K562 (cell line): ENCODE data around the gene SLC29A4. TPM values are rescaled to one million over a fixed set of nuclear protein-coding genes. Genes with fewer than 3 reads are reported as not detected.
A peak's percentile ranks its signal among the peaks of the same experiment; 100 is the strongest.

Experiments
- ATAC-seq: fragments of 200-7000 bp; cut with Tn5 transposase; 3 replicates; pipeline ENCODE4 v1.9.1; 2020; ENCODE audit warnings: moderate library complexity
- BruUV-seq: library from RNA; stranded (reverse); fragments of 400-500 nt; replicated peaks from 2 replicates; lab custom pipeline; 2021; lab: Mats Ljungman, UMichigan
- CTCF ChIA-PET: fragments of 300-600 bp; formaldehyde crosslinking; extraction: SDS; loops from one replicate; lab custom pipeline; 2021; ENCODE audit warnings: low intra/inter-chr PET ratio; lab: Yijun Ruan, JAX
- POLR2A ChIA-PET: fragments of 300-600, 350-650 bp; sonication (Branson Sonifier 250); formaldehyde crosslinking; extraction: SDS; loops from one replicate; lab custom pipeline; 2021; ENCODE audit warnings: antibody characterized with exemption, inconsistent platforms; lab: Yijun Ruan, JAX
- DNase-seq, 4 experiments: peaks; one replicate each; pipeline versions ENCODE4 v3.0.0 to v3.0.0-alpha.2; 2011 to 2018; ENCODE audit warnings: low spot score in 3 of 4, mixed read lengths in 3 of 4; ENCODE audit errors: extremely low read depth in 1 of 4
- FAIRE-seq: peaks from 2 replicates; lab custom pipeline; 2011; peaks lifted over from hg19 to GRCh38; lab: Jason Lieb, UNC
- H2AFZ ChIP-seq: 2 replicates; pipeline ENCODE4 v1.6.0; 2011; ENCODE audit warnings: low read depth, low read length, control low read depth, inconsistent platforms
- H3K27ac ChIP-seq: fragments of 200-600 bp; 3 replicates; pipeline ENCODE4 v1.8.0; 2011; ENCODE audit warnings: low read depth, mild to moderate bottlenecking, control low read depth, inconsistent platforms, low read length, moderate library complexity, mixed read lengths; ENCODE audit errors: extremely low read depth
- H3K27me3 ChIP-seq, 2 experiments: fragments of 300-600 bp in 1 of 2; 2 replicates in 1 of 2; 3 replicates in 1 of 2; pipeline versions ENCODE4 v1.6.0 to v1.8.0; 2011; ENCODE audit warnings: inconsistent platforms in 2 of 2, low read length in 2 of 2, mild to moderate bottlenecking in 1 of 2, mixed read lengths in 1 of 2, moderate library complexity in 1 of 2; ENCODE audit not compliant: control insufficient read depth in 2 of 2, insufficient read depth in 2 of 2
- H3K36me3 ChIP-seq: fragments of 300-600 bp; 3 replicates; pipeline ENCODE4 v1.8.0; 2011; ENCODE audit warnings: mild to moderate bottlenecking, low read length, inconsistent platforms; ENCODE audit not compliant: control insufficient read depth, insufficient read depth
- H3K4me1 ChIP-seq, 2 experiments: fragments of 200-600 bp in 1 of 2; replicated peaks in 1 of 2; 2 replicates in 1 of 2; 3 replicates in 1 of 2; pipeline versions ENCODE4 v1.5.1 to v1.8.0; 2011; ENCODE audit warnings: inconsistent platforms in 2 of 2, low read length in 2 of 2, mild to moderate bottlenecking in 1 of 2, mixed read lengths in 1 of 2, moderate library complexity in 1 of 2; ENCODE audit not compliant: control insufficient read depth in 2 of 2, insufficient read depth in 2 of 2
- H3K4me2 ChIP-seq: 2 replicates; pipeline ENCODE4 v1.6.1; 2011; ENCODE audit warnings: low read length, control low read depth, inconsistent platforms, mixed read lengths; ENCODE audit not compliant: insufficient read depth
- H3K4me3 ChIP-seq: fragments of 200-600 bp; sonication (generic), shearing (Covaris generic); 2 replicates; pipeline ENCODE4 v1.5.1; 2016; ENCODE audit warnings: control low read depth, inconsistent platforms
- H3K79me2 ChIP-seq: fragments of 200-600 bp; 3 replicates; pipeline ENCODE4 v1.8.0; 2011; ENCODE audit warnings: low read length, inconsistent platforms; ENCODE audit not compliant: control insufficient read depth, insufficient read depth
- H3K9ac ChIP-seq, 2 experiments: 2 replicates each; pipeline versions ENCODE4 v1.6.0 to v1.6.1; 2011; ENCODE audit warnings: low read depth in 2 of 2, low read length in 2 of 2, control low read depth in 1 of 2, inconsistent platforms in 1 of 2, mild to moderate bottlenecking in 1 of 2, mixed read lengths in 1 of 2; ENCODE audit not compliant: insufficient read depth in 1 of 2
- H3K9me1 ChIP-seq: one replicate; pipeline ENCODE4 v1.6.0; 2011; ENCODE audit warnings: inconsistent platforms, mild to moderate bottlenecking, low read length, moderate library complexity; ENCODE audit not compliant: control insufficient read depth, insufficient read depth
- H3K9me3 ChIP-seq: replicated peaks from 2 replicates; pipeline ENCODE4 v1.5.1; 2011; ENCODE audit warnings: low read depth, low read length, inconsistent platforms; ENCODE audit not compliant: control insufficient read depth, insufficient read depth
- H4K20me1 ChIP-seq: replicated peaks from 2 replicates; pipeline ENCODE4 v1.6.1; 2011; ENCODE audit warnings: low read length, inconsistent platforms, mixed read lengths; ENCODE audit not compliant: control insufficient read depth, insufficient read depth
- GTF3C2 ChIP-seq: IDR thresholded peaks from 3 replicates; pipeline ENCODE4 v1.6.1; 2011; ENCODE audit warnings: borderline replicate concordance, mild to moderate bottlenecking, moderate library complexity; ENCODE audit not compliant: insufficient read length; ENCODE audit errors: extremely low read depth
- NFE2 ChIP-seq: IDR thresholded peaks from 2 replicates; pipeline ENCODE4 v1.6.1; 2014; ENCODE audit warnings: antibody characterized with exemption, low read depth
- SIRT6 ChIP-seq: IDR thresholded peaks from one replicate; pipeline ENCODE4 v1.6.1; 2012; ENCODE audit warnings: low read depth, mild to moderate bottlenecking, control low read depth, inconsistent platforms, low read length, moderate library complexity
- ZKSCAN8 ChIP-seq: fragments of 200-800 bp; sonication (Bioruptor generic); IDR thresholded peaks from 2 replicates; pipeline ENCODE4 v1.6.1; 2016; ENCODE audit warnings: missing genetic modification characterization, missing compliant biosample characterization
- ZNF316 ChIP-seq: fragments of 450-650 bp; IDR thresholded peaks from 2 replicates; pipeline ENCODE4 v1.6.1; 2016
- WGBS: fragments of 100-300 bp; shearing (Covaris generic); methylation state at CpG from one replicate; pipeline ENCODE4 v1.1.6; 2016; ENCODE audit warnings: low coverage, mixed read lengths; ENCODE audit not compliant: insufficient coverage; ENCODE audit errors: missing lambda C conversion rate; 5-methylcytosine and 5-hydroxymethylcytosine counted together
- in situ Hi-C: fragments of 300-500 bp; cut with MboI; formaldehyde crosslinking; loops from 4 replicates; pipeline ENCODE4 v1.15.0; 2018; ENCODE audit warnings: inconsistent platforms, mixed read lengths
- intact Hi-C: fragments of 100-400 bp; cut with micrococcal nuclease; formaldehyde crosslinking; loops from 2 replicates; pipeline ENCODE4 v1.14.2; 2022
- polyA plus RNA-seq, 8 experiments: library from polyadenylated mRNA; depleted of rRNA in 4 of 8; stranded (reverse) in 5 of 8; unstranded in 3 of 8; fragments of >200 nt; fragmentation: Nextera tagmentation in 2 of 8; fragmentation: Illumina TruSeq in 1 of 8; extraction: Ambion mirVana in 2 of 8; extraction: Trizol in 1 of 8; gene quantifications; 2 replicates each; pipeline versions ENCODE4 v1.2.1 to v1.2.3, GENCODE V29; 2011 to 2014; ENCODE audit warnings: inconsistent platforms in 1 of 8, missing spikeins in 1 of 8
- total RNA-seq, 7 experiments: library from RNA; depleted of rRNA in 6 of 7; stranded (reverse); fragments of >200 nt in 6 of 7; fragmentation: Illumina TruSeq in 2 of 7; extraction: Trizol in 2 of 7; gene quantifications; 2 replicates each; pipeline versions ENCODE4 v1.2.1 to v1.2.3, GENCODE V29; 2011 to 2021; ENCODE audit warnings: low replicate concordance in 1 of 7

SLC29A4 gene
- total and polyA plus RNA-seq, 9 of the 15 experiments (the other 6 are each of a cell fraction or from before 2014, with no cell fraction given): 0.01 to 1.2 (median 0.37) TPM

DNA sequence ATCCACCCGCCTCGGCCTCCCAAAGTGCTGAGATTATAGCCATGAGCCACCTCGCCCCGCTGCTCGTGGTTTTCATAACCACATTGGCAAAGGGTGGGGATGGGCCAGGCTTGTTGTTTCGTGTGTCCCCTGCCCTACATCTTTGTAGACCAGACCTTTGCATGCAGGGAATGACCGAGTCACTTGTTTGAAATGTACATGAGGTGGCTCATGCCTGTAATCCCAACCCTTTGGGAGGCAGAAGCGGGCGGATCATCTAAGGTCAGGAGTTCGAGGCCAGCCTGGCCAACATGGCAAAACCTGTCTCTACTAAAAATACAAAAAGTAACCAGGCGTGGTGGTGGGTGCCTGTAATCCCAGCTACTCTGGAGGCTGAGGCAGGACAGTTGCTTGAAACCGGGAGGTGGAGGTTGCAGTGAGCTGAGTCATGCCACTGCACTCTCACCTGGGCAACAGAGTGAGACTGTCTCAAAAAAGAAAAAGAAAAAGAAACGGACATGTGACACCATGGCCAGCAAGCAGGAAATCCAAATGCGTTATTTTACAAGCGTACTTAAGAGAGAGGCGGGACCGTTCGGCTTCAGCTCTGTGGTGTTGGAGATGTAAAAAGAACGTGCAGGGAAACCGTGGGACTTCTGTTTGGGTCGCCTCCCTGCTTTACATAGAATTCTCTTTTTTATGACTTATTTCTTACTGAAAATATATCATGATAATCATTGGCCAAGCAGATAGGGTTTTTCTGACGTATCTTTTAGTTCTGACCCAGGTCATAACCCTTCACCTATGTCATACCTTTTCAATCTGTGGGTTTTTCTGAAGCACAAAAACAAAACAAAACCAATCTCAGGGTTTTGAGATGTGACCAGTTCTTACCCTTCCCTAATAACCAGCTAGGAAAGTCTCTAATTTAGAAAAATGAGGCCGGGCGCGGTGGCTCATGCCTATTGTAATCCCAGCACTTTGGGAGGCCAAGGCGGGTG lies 47.6 kb upstream of the SLC29A4 start:
- in situ Hi-C loops: no loop called here
- POLR2A ChIA-PET: interaction anchor here (0.5 to 0.6 kb wide), 2 partner anchors 195 to 482 kb away, joined by 3 read pairs; no protein-coding TSS in a partner anchor
- Histone ChIP-seq H3K9me3 (no peaks in the 10 kb centered on the region), H3K27ac (no peak overlapping the region), H3K4me3 (no peak overlapping the region), H2AFZ (no peak overlapping the region), H3K9ac (no peak overlapping the region), H3K27me3 (no peaks in the 10 kb centered on the region), H3K79me2 (no peaks in the 10 kb centered on the region), H3K9me1 (no peaks in the 10 kb centered on the region), H3K36me3 (peaks cover 14% of the 10 kb centered on the region; the same call in 2 of the 3 replicates), H3K4me1 (peaks cover 3 to 9% of the 10 kb centered on the region in 2 experiments; a peak in 3 of 5 replicates), H4K20me1 (no peaks in the 10 kb centered on the region), H3K4me2 (no peak overlapping the region)
- intact Hi-C loops: no loop called here
- DNase-seq (no peak), FAIRE-seq (no peak), ATAC-seq (no peak)
- WGBS: 55% methylated on average over 26 of the region's 26 CpGs
- CTCF ChIA-PET: no interaction called here
- BruUV-seq: no TSS peak
- TF ChIP-seq ZKSCAN8 (CRISPR knock-in tag): no peak
- no peak for TF ChIP-seq SIRT6
- TF ChIP-seq ZNF316: peak; percentile 8; the same call in 1 of the 2 replicates
- TF ChIP-seq NFE2: 0 out of 2 replicates have a peak, but pooled peaks have one; percentile 19
- no peak for TF ChIP-seq GTF3C2
